ENCODE results near the gene NUDT22. TPM values are rescaled to one million over a fixed set of nuclear protein-coding genes. Genes with fewer than 3 reads are reported as not detected.

NUDT22 gene
- total and polyA plus RNA-seq, 2 experiments from 2014 or later, result 33.9 to 67.0 TPM

GRCh38 chr11:64192434-64192833, 33.6 kb upstream of the NUDT22 start:
- Histone ChIP-seq H3K79me2 (replicated peaks; ENCODE audit: insufficient read depth) (peaks cover 8% of the 10 kb centered on the region; the same call in 1 of the 2 replicates), H3K9me2 (ENCODE audit: insufficient read depth) (no peaks in the 10 kb centered on the region), H2AFZ (no peak overlapping the region), H3F3A (replicated peaks; ENCODE audit: low read depth) (peaks cover 58% of the 10 kb centered on the region; the same call in 1 of the 2 replicates), H3K27ac (ENCODE audit: low read depth) (0 out of 2 replicates have a peak overlapping the region, but pooled peaks have one; percentile 79), H3K4me3 (no peak overlapping the region), H3K4me2 (no peak overlapping the region), H3K4me1 (ENCODE audit: insufficient read depth) (no peaks in the 10 kb centered on the region; the same call in 1 of the 2 replicates), H3K27me3 (ENCODE audit: insufficient read depth) (no peaks in the 10 kb centered on the region), H4K20me1 (replicated peaks; ENCODE audit: insufficient read depth) (peaks cover 75% of the 10 kb centered on the region), H3K36me3 (ENCODE audit: insufficient read depth) (peaks cover 64% of the 10 kb centered on the region)
- peaks cover 75% of the 10 kb centered on the region for H3K36me3 Mint-ChIP-seq (ENCODE audit: low read depth)
- no peak overlapping the region for H3K4me3 Mint-ChIP-seq
- no peaks in the 10 kb centered on the region for H3K9me3 Mint-ChIP-seq
- H3K4me1 Mint-ChIP-seq, result peaks cover 5% of the 10 kb centered on the region
- H3K27me3 Mint-ChIP-seq (ENCODE audit: insufficient read depth, low read depth, poor library complexity), result peaks cover 4% of the 10 kb centered on the region
- TF ChIP-seq POLR2AphosphoS5 (IDR thresholded peaks at IDR 0.05; ENCODE audit: low read depth), result no peak
- no peak for TF ChIP-seq NANOG (IDR thresholded peaks at IDR 0.05; ENCODE audit: borderline replicate concordance)
- no peak for TF ChIP-seq CTCF (conservative IDR thresholded peaks at IDR 0.05; ENCODE audit: low read depth in 2 of 2)
- TF ChIP-seq EZH2phosphoT487 (IDR thresholded peaks at IDR 0.05; ENCODE audit: unreplicated experiment), result no peak
- TF ChIP-seq ZNF114 (CRISPR knock-in tag; IDR thresholded peaks at IDR 0.05), result no peak
- TF ChIP-seq ZNF462 (CRISPR knock-in tag; IDR thresholded peaks at IDR 0.05), result no peak
- TF ChIP-seq ZNF331 (CRISPR knock-in tag; IDR thresholded peaks at IDR 0.05; ENCODE audit: low read depth), result no peak
- TF ChIP-seq STAT1 (IDR thresholded peaks at IDR 0.05; ENCODE audit: unreplicated experiment), result no peak
- DNase-seq (ENCODE audit: low spot score), result no peak
- H3K27ac Mint-ChIP-seq, result no peak overlapping the region
- ATAC-seq, result no peak

All from GM23338 (cell line).